HEK293 (cell line): ENCODE results near the gene NECTIN1.
A peak's percentile ranks its signal among the peaks of the same experiment; 100 is the strongest.

Experiments
- CTCF ChIA-PET: fragments of 350-600 bp; formaldehyde crosslinking; extraction: SDS; loops from one replicate; lab custom pipeline; 2021; ENCODE audit warnings: antibody characterized with exemption; lab: Yijun Ruan, JAX
- POLR2A ChIA-PET: fragments of 300-600 bp; formaldehyde crosslinking; extraction: SDS; loops from one replicate; lab custom pipeline; 2020; ENCODE audit warnings: antibody characterized with exemption, inconsistent platforms; lab: Yijun Ruan, JAX
- H3K27ac ChIP-seq: fragments of 200-500 bp; sonication (Bioruptor generic); 2 replicates; pipeline ENCODE4 v1.5.1; 2014; ENCODE audit warnings: low read depth, low read length, control low read depth, inconsistent platforms; ENCODE audit errors: extremely low read depth
- H3K36me3 ChIP-seq, 2 experiments: fragments of 200-500 bp in 1 of 2; sonication (Bioruptor generic) in 1 of 2; 1 replicate in 1 of 2; 2 replicates in 1 of 2; pipeline ENCODE4 v1.5.1; 2014 to 2017; ENCODE audit warnings: inconsistent platforms in 2 of 2, low read length in 2 of 2; ENCODE audit not compliant: control insufficient read depth in 2 of 2, insufficient read depth in 1 of 2
- H3K4me1 ChIP-seq: fragments of 200-500 bp; sonication (Bioruptor generic); 2 replicates; pipeline ENCODE4 v1.5.1; 2014; ENCODE audit warnings: mild to moderate bottlenecking, low read length, inconsistent platforms; ENCODE audit not compliant: control insufficient read depth, insufficient read depth
- H3K4me3 ChIP-seq: 2 replicates; pipeline ENCODE4 v1.5.1; 2011; ENCODE audit warnings: low read depth, mild to moderate bottlenecking, control low read depth, low read length, moderate library complexity
- H3K9me3 ChIP-seq: fragments of 200-500 bp; sonication (Bioruptor generic); 2 replicates; pipeline ENCODE4 v1.5.1; 2014; ENCODE audit warnings: low read depth, low read length, inconsistent platforms; ENCODE audit not compliant: control insufficient read depth, insufficient read depth
- BCL11A ChIP-seq: fragments of 450-650 bp; formaldehyde crosslinking; IDR thresholded peaks from 2 replicates; pipeline ENCODE4 v1.5.1; 2016; ENCODE audit warnings: low read depth, missing biosample characterization, missing genetic modification characterization
- CTCF ChIP-seq: fragments of 450-650 bp; formaldehyde crosslinking; IDR thresholded peaks from 2 replicates; pipeline ENCODE4 v1.5.1; 2016; ENCODE audit warnings: missing biosample characterization, missing genetic modification characterization
- EGR2 ChIP-seq: fragments of 450-650 bp; formaldehyde crosslinking; IDR thresholded peaks from 2 replicates; pipeline ENCODE4 v1.5.1; 2016; ENCODE audit warnings: low read depth, missing biosample characterization, missing genetic modification characterization
- HOXA7 ChIP-seq: sonication (generic); formaldehyde crosslinking; IDR thresholded peaks from 2 replicates; pipeline ENCODE4 v1.8.1; 2022; ENCODE audit warnings: missing genetic modification reagents, borderline replicate concordance
- KLF1 ChIP-seq: fragments of 450-650 bp; formaldehyde crosslinking; IDR thresholded peaks from 2 replicates; pipeline ENCODE4 v1.5.1; 2016; ENCODE audit warnings: missing biosample characterization, missing genetic modification characterization
- KLF7 ChIP-seq: fragments of 450-650 bp; formaldehyde crosslinking; IDR thresholded peaks from 2 replicates; pipeline ENCODE4 v1.5.1; 2016; ENCODE audit warnings: missing biosample characterization, missing genetic modification characterization, borderline replicate concordance
- SCRT1 ChIP-seq: fragments of 450-650 bp; formaldehyde crosslinking; IDR thresholded peaks from 2 replicates; pipeline ENCODE4 v1.5.1; 2016; ENCODE audit warnings: missing biosample characterization, missing genetic modification characterization, borderline replicate concordance
- SP3 ChIP-seq: fragments of 450-650 bp; formaldehyde crosslinking; IDR thresholded peaks from 2 replicates; pipeline ENCODE4 v1.5.1; 2016; ENCODE audit warnings: missing biosample characterization, missing genetic modification characterization
- SP7 ChIP-seq: fragments of 450-650 bp; formaldehyde crosslinking; IDR thresholded peaks from 2 replicates; pipeline ENCODE4 v1.5.1; 2016; ENCODE audit warnings: missing biosample characterization, missing genetic modification characterization
- ZFP69B ChIP-seq: fragments of 450-650 bp; formaldehyde crosslinking; IDR thresholded peaks from 2 replicates; pipeline ENCODE4 v1.5.1; 2016; ENCODE audit warnings: missing biosample characterization, missing genetic modification characterization
- ZNF114 ChIP-seq: fragments of 450-650 bp; formaldehyde crosslinking; IDR thresholded peaks from 2 replicates; pipeline ENCODE4 v1.5.0; 2017; ENCODE audit warnings: missing biosample characterization, missing genetic modification characterization
- ZNF37A ChIP-seq: fragments of 450-650 bp; IDR thresholded peaks from 2 replicates; pipeline ENCODE4 v1.5.1; 2018; ENCODE audit warnings: missing biosample characterization, missing genetic modification characterization
- ZNF555 ChIP-seq: fragments of 450-650 bp; formaldehyde crosslinking; conservative IDR thresholded peaks from 2 replicates; pipeline ENCODE4 v1.5.1; 2017; ENCODE audit warnings: missing biosample characterization, mild to moderate bottlenecking, missing genetic modification characterization, inconsistent platforms
- ZNF600 ChIP-seq: fragments of 450-650 bp; formaldehyde crosslinking; IDR thresholded peaks from 2 replicates; pipeline ENCODE4 v1.5.1; 2016; ENCODE audit warnings: missing biosample characterization, missing genetic modification characterization
- ZNF639 ChIP-seq: fragments of 450-650 bp; formaldehyde crosslinking; IDR thresholded peaks from 2 replicates; pipeline ENCODE4 v1.5.1; 2016; ENCODE audit warnings: missing biosample characterization, missing genetic modification characterization
- ZNF677 ChIP-seq: fragments of 450-650 bp; IDR thresholded peaks from 2 replicates; pipeline ENCODE4 v1.5.0; 2018; ENCODE audit warnings: missing biosample characterization, mild to moderate bottlenecking, missing genetic modification characterization, moderate library complexity
- ZNF707 ChIP-seq: fragments of 450-650 bp; formaldehyde crosslinking; IDR thresholded peaks from 2 replicates; pipeline ENCODE4 v1.5.1; 2016; ENCODE audit warnings: missing biosample characterization, missing genetic modification characterization
- ZNF843 ChIP-seq: fragments of 450-650 bp; formaldehyde crosslinking; IDR thresholded peaks from 2 replicates; pipeline ENCODE4 v1.5.1; 2016; ENCODE audit warnings: missing biosample characterization, missing genetic modification characterization
- TF ChIP-seq, protein P1 (sequence below): fragments of 450-650 bp; formaldehyde crosslinking; IDR thresholded peaks from 2 replicates; pipeline ENCODE4 v1.5.1; 2017; ENCODE audit warnings: missing biosample characterization, missing genetic modification characterization
- TF ChIP-seq, protein P2 (sequence below): fragments of 450-650 bp; formaldehyde crosslinking; IDR thresholded peaks from 2 replicates; pipeline ENCODE4 v1.5.1; 2017; ENCODE audit warnings: missing biosample characterization, missing genetic modification characterization
- TF ChIP-seq, protein P3 (sequence below): fragments of 450-650 bp; formaldehyde crosslinking; IDR thresholded peaks from 2 replicates; pipeline ENCODE4 v1.5.1; 2016; ENCODE audit warnings: missing biosample characterization, missing genetic modification characterization
- TF ChIP-seq, protein P4 (sequence below): sonication (generic); formaldehyde crosslinking; IDR thresholded peaks from 2 replicates; pipeline ENCODE4 v1.8.1; 2022; ENCODE audit warnings: mild to moderate bottlenecking, moderate library complexity, missing genetic modification reagents

Gene NECTIN1

DNA sequence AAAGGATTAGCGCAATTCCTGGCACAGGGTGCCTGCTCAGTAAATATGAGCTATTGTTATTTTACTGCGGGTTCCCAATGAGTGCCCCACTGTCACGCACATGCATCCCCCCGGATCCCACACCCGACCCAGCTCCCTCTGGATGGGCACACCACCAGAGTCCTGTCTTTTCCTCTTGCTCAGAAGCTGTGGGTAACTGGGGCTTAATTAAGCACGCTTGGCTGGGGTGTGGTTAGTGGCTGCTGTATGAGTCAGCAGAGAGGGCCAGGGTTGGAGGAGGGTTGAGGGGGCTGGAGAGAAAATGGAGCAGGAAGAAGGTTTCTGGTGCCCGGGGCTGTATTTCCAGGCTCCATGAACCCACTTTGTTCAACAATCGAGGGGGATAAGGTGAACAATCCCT lies 30.3 kb upstream of the NECTIN1 start:
- H3K4me3 ChIP-seq: no peak overlapping the region
- no peaks in the 10 kb centered on the region for H3K4me1 ChIP-seq
- no peaks in the 10 kb centered on the region for H3K36me3 ChIP-seq
- CTCF ChIA-PET: interaction anchor here (0.9 to 1.2 kb wide), 2 partner anchors 30 to 284 kb away, joined by 3 read pairs; partner anchors contain the start of gene NECTIN1
- POLR2A ChIA-PET: no interaction called here
- H3K27ac ChIP-seq: no peak overlapping the region
- TF ChIP-seq, protein P1, sequence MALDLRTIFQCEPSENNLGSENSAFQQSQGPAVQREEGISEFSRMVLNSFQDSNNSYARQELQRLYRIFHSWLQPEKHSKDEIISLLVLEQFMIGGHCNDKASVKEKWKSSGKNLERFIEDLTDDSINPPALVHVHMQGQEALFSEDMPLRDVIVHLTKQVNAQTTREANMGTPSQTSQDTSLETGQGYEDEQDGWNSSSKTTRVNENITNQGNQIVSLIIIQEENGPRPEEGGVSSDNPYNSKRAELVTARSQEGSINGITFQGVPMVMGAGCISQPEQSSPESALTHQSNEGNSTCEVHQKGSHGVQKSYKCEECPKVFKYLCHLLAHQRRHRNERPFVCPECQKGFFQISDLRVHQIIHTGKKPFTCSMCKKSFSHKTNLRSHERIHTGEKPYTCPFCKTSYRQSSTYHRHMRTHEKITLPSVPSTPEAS (tag by site-specific recombination): no peak
- no peak for TF ChIP-seq ZNF639 (tag by site-specific recombination)
- no peak for TF ChIP-seq SP3 (tag by site-specific recombination)
- TF ChIP-seq KLF1 (tag by site-specific recombination): peak; percentile 31; the same call in 1 of the 2 replicates
- TF ChIP-seq, protein P2, sequence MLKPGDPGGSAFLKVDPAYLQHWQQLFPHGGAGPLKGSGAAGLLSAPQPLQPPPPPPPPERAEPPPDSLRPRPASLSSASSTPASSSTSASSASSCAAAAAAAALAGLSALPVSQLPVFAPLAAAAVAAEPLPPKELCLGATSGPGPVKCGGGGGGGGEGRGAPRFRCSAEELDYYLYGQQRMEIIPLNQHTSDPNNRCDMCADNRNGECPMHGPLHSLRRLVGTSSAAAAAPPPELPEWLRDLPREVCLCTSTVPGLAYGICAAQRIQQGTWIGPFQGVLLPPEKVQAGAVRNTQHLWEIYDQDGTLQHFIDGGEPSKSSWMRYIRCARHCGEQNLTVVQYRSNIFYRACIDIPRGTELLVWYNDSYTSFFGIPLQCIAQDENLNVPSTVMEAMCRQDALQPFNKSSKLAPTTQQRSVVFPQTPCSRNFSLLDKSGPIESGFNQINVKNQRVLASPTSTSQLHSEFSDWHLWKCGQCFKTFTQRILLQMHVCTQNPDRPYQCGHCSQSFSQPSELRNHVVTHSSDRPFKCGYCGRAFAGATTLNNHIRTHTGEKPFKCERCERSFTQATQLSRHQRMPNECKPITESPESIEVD (tag by site-specific recombination): no peak
- TF ChIP-seq EGR2 (tag by site-specific recombination): peak; percentile 27; the same call in 1 of the 2 replicates
- no peak for TF ChIP-seq ZNF843
- no peak for TF ChIP-seq ZFP69B (tag by site-specific recombination)
- no peak for TF ChIP-seq KLF7
- H3K9me3 ChIP-seq: no peaks in the 10 kb centered on the region

GRCh38 chr11:119758291-119758690 lies 29.3 kb upstream of the NECTIN1 start:
- Histone ChIP-seq H3K27ac (no peak overlapping the region), H3K4me3 (no peak overlapping the region), H3K9me3 (no peaks in the 10 kb centered on the region), H3K36me3 (no peaks in the 10 kb centered on the region), H3K4me1 (no peaks in the 10 kb centered on the region)
- POLR2A ChIA-PET: interaction anchor here (0.6 kb wide), 1 partner anchor 19 kb away, joined by 3 read pairs; no protein-coding TSS in a partner anchor
- CTCF ChIA-PET: interaction anchor here (1.0 kb wide), 1 partner anchor 410 kb away, joined by 3 read pairs; no protein-coding TSS in a partner anchor
- TF ChIP-seq ZNF555 (tag by site-specific recombination) (no peak), ZNF37A (tag by site-specific recombination) (no peak), SP7 (tag by site-specific recombination) (no peak), HOXA7 (no peak), ZNF707 (tag by site-specific recombination) (no peak), KLF1 (tag by site-specific recombination) (no peak), BCL11A (tag by site-specific recombination) (no peak), SCRT1 (no peak), ZNF114 (tag by site-specific recombination) (no peak), CTCF (tag by site-specific recombination) (no peak), ZNF600 (tag by site-specific recombination) (no peak), ZNF677 (tag by site-specific recombination) (no peak)
- TF ChIP-seq, protein P3, sequence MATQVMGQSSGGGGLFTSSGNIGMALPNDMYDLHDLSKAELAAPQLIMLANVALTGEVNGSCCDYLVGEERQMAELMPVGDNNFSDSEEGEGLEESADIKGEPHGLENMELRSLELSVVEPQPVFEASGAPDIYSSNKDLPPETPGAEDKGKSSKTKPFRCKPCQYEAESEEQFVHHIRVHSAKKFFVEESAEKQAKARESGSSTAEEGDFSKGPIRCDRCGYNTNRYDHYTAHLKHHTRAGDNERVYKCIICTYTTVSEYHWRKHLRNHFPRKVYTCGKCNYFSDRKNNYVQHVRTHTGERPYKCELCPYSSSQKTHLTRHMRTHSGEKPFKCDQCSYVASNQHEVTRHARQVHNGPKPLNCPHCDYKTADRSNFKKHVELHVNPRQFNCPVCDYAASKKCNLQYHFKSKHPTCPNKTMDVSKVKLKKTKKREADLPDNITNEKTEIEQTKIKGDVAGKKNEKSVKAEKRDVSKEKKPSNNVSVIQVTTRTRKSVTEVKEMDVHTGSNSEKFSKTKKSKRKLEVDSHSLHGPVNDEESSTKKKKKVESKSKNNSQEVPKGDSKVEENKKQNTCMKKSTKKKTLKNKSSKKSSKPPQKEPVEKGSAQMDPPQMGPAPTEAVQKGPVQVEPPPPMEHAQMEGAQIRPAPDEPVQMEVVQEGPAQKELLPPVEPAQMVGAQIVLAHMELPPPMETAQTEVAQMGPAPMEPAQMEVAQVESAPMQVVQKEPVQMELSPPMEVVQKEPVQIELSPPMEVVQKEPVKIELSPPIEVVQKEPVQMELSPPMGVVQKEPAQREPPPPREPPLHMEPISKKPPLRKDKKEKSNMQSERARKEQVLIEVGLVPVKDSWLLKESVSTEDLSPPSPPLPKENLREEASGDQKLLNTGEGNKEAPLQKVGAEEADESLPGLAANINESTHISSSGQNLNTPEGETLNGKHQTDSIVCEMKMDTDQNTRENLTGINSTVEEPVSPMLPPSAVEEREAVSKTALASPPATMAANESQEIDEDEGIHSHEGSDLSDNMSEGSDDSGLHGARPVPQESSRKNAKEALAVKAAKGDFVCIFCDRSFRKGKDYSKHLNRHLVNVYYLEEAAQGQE: no peak
- TF ChIP-seq, protein P4, sequence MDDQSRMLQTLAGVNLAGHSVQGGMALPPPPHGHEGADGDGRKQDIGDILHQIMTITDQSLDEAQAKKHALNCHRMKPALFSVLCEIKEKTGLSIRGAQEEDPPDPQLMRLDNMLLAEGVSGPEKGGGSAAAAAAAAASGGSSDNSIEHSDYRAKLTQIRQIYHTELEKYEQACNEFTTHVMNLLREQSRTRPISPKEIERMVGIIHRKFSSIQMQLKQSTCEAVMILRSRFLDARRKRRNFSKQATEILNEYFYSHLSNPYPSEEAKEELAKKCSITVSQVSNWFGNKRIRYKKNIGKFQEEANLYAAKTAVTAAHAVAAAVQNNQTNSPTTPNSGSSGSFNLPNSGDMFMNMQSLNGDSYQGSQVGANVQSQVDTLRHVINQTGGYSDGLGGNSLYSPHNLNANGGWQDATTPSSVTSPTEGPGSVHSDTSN: no peak
